ENCODE data around the gene GRM8.

DNA sequence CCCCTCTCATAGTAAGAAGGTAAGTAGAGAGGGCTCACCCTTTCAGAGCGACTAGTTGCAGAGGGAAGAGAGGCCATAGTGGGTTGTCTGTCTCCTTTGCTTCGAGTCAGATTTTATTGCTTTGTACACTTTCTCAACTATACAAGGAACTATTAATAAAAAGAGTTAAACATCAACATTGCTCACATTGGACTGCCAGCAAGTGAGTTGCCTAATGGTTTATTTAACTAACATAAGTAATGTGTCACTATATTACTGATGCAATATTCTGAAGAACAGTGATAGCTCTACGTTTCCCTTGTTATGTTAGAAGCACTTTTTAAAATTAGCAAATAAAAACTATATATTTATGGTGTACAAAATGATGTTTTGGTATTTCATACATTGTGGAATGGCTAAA is 451.0 kb downstream of the GRM8 start:
- TF ChIP-seq EZH2phosphoT487 (IDR thresholded peaks at IDR 0.05; ENCODE audit: insufficient read depth, low read depth): no peak
- no peak for TF ChIP-seq EZH2 (IDR thresholded peaks at IDR 0.05; ENCODE audit: insufficient read depth, poor library complexity, severe bottlenecking)

All from GM23248 (cell line).